ENCODE results near the gene WNT8A. TPM values are rescaled to one million over a fixed set of nuclear protein-coding genes. Genes with fewer than 3 reads are reported as not detected.

The WNT8A gene
- total and polyA plus RNA-seq, 2 donors (not counting 1 experiment from before 2014, with no cell fraction given): not detected

DNA sequence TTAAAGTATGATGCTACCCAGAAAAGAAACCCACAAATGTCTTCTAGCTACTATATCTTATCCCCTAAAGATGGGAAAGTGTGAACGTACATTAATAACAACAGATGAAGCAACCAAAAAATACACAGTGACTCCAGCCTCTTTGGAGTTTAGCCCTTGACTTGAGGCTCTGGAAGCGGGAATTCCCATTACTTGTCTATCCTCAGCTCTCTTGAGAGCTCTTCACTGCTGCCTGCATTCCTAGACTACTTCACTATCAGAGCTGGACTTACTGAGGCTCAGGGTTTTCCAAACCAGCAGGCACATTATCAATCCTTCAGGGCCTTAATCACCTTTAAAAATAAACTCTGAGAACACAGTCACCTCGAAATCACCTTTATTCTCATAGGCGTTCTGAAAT is 56.4 kb downstream of the WNT8A start:
- intact Hi-C loops (cut with micrococcal nuclease): no loop called here
- POLR2A ChIA-PET: interaction anchor here (0.6 kb wide), 1 partner anchor 34 kb away, joined by 4 read pairs; no protein-coding TSS in a partner anchor
- WGBS (ENCODE audit: insufficient coverage): 88% methylated on average over 4 of the region's 4 CpGs
- ATAC-seq (ENCODE audit: low read depth) (no peak), DNase-seq (no peak)
- no peak overlapping the region for H3K27ac ChIP-seq (ENCODE audit: low read length in 2 of 2)
- Mint-ChIP-seq H3K4me1 (peaks cover 9% of the 10 kb centered on the region), H3K27me3 (peaks cover 16% of the 10 kb centered on the region), H3K27ac (no peak overlapping the region), H3K9me3 (ENCODE audit: insufficient read depth) (no peaks in the 10 kb centered on the region), H3K4me3 (no peak overlapping the region)
- CTCF ChIA-PET: interaction anchor here (0.5 to 1.6 kb wide), 5 partner anchors 9 to 480 kb away, joined by 3 to 6 read pairs (median 4); no protein-coding TSS in a partner anchor
- H3K36me3 ChIP-seq (replicated peaks in 1 of 2; ENCODE audit: control extremely low read depth in 1 of 2, control insufficient read depth in 1 of 2, extremely low read depth in 1 of 2, insufficient read depth in 2 of 2, low read length in 1 of 2): no peaks in the 10 kb centered on the region
- H3K9ac ChIP-seq (ENCODE audit: low read length): no peak overlapping the region
- H4K20me1 ChIP-seq (ENCODE audit: control insufficient read depth, insufficient read depth, low read length, poor library complexity, severe bottlenecking): no peaks in the 10 kb centered on the region
- H3K4me1 ChIP-seq (ENCODE audit: control insufficient read depth in 2 of 2, insufficient read depth in 2 of 2, low read length in 2 of 2): peaks cover 5 to 8% of the 10 kb centered on the region in 2 donors
- H3K9me3 ChIP-seq (ENCODE audit: control extremely low read depth in 1 of 3, control insufficient read depth in 2 of 3, insufficient read depth in 1 of 3, low read length in 2 of 3): peaks cover 0 to 4% (median 0%) of the 10 kb centered on the region in 3 donors
- H3K79me2 ChIP-seq (ENCODE audit: control insufficient read depth, insufficient read depth, low read length): no peaks in the 10 kb centered on the region
- TF ChIP-seq, protein P1, sequence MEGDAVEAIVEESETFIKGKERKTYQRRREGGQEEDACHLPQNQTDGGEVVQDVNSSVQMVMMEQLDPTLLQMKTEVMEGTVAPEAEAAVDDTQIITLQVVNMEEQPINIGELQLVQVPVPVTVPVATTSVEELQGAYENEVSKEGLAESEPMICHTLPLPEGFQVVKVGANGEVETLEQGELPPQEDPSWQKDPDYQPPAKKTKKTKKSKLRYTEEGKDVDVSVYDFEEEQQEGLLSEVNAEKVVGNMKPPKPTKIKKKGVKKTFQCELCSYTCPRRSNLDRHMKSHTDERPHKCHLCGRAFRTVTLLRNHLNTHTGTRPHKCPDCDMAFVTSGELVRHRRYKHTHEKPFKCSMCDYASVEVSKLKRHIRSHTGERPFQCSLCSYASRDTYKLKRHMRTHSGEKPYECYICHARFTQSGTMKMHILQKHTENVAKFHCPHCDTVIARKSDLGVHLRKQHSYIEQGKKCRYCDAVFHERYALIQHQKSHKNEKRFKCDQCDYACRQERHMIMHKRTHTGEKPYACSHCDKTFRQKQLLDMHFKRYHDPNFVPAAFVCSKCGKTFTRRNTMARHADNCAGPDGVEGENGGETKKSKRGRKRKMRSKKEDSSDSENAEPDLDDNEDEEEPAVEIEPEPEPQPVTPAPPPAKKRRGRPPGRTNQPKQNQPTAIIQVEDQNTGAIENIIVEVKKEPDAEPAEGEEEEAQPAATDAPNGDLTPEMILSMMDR (IDR thresholded peaks at IDR 0.05): no peak
- no peak for TF ChIP-seq EZH2 (IDR thresholded peaks at IDR 0.05; ENCODE audit: borderline replicate concordance, insufficient read depth, low read depth, low read length, poor library complexity, severe bottlenecking)
- H2AFZ ChIP-seq (ENCODE audit: insufficient read depth, low read depth, low read length, poor library complexity, severe bottlenecking): no peak overlapping the region
- peaks cover 0 to 6% (median 5%) of the 10 kb centered on the region in 4 experiments for H3K27me3 ChIP-seq (replicated peaks in 1 of 4; ENCODE audit: control extremely low read depth in 1 of 4, control insufficient read depth in 3 of 4, insufficient read depth in 4 of 4, low read length in 3 of 4)
- no peak overlapping the region for H3K4me3 ChIP-seq (ENCODE audit: control extremely low read depth in 1 of 5, extremely low read depth in 1 of 5, insufficient read depth in 1 of 5, low read depth in 2 of 5, low read length in 4 of 5)
- no peak overlapping the region for H3K4me2 ChIP-seq (replicated peaks; ENCODE audit: low read depth, low read length, poor library complexity, severe bottlenecking)

Small RNA genes lying within 50 kb of the gene (small RNA-seq; reads per million reads assigned to genes)
- not detected for gene RNU6-1148P (ENCODE audit: insufficient read length, low read depth, low replicate concordance)
- gene RNU6-460P (ENCODE audit: insufficient read length, low read depth, low replicate concordance): 0.57 reads per million
- not detected for gene RNU6-888P (ENCODE audit: insufficient read length, low read depth, low replicate concordance)

Other genes starting within 250 kb of the WNT8A start
- gene MYOT, start 216.2 kb upstream of the WNT8A start, total RNA-seq: not detected in 2 replicates
- not detected in 2 replicates for gene MYOT, start 216.2 kb upstream of the WNT8A start, polyA plus RNA-seq
- gene PKD2L2, start 194.6 kb upstream of the WNT8A start, total RNA-seq: 0.37 and 0.63 TPM in 2 replicates
- gene PKD2L2, start 194.6 kb upstream of the WNT8A start, polyA plus RNA-seq: 0.09 and 0.12 TPM in 2 replicates
- 118 and 127 TPM in 2 replicates for gene FAM13B, start 51.0 kb upstream of the WNT8A start, total RNA-seq
- gene FAM13B, start 51.0 kb upstream of the WNT8A start, polyA plus RNA-seq: 17.3 and 24.9 TPM in 2 replicates
- not detected in 2 replicates for gene NME5, start 55.4 kb downstream of the WNT8A start, total RNA-seq
- not detected in 2 replicates for gene NME5, start 55.4 kb downstream of the WNT8A start, polyA plus RNA-seq
- 98.9 and 114 TPM in 2 replicates for gene BRD8, start 94.6 kb downstream of the WNT8A start, total RNA-seq
- gene BRD8, start 94.6 kb downstream of the WNT8A start, polyA plus RNA-seq: 22.9 and 24.8 TPM in 2 replicates
- 0.47 TPM in 1 of 2 replicates, not detected in the other for gene KIF20A, start 95.1 kb downstream of the WNT8A start, total RNA-seq
- 0.07 and 0.13 TPM in 2 replicates for gene KIF20A, start 95.1 kb downstream of the WNT8A start, polyA plus RNA-seq
- 29.7 and 35.4 TPM in 2 replicates for gene CDC23, start 129.3 kb downstream of the WNT8A start, total RNA-seq
- gene CDC23, start 129.3 kb downstream of the WNT8A start, polyA plus RNA-seq: 11.8 and 18.3 TPM in 2 replicates
- not detected in 2 replicates for gene GFRA3, start 190.6 kb downstream of the WNT8A start, total RNA-seq
- gene GFRA3, start 190.6 kb downstream of the WNT8A start, polyA plus RNA-seq: not detected in 2 replicates
- not detected in 2 replicates for gene CDC25C, start 247.8 kb downstream of the WNT8A start, total RNA-seq
- gene CDC25C, start 247.8 kb downstream of the WNT8A start, polyA plus RNA-seq: 0.03 TPM in 1 of 2 replicates, not detected in the other